Right ventricle myocardium inferior (tissue), 1 donor: ENCODE data around the gene HOGA1. TPM values are rescaled to one million over a fixed set of nuclear protein-coding genes. Genes with fewer than 3 reads are reported as not detected.
"Not testable (repeated sequence)": the region's sequence is repeated elsewhere in the genome, so short reads cannot be mapped to it uniquely, and the experiment has no call there.

Source experiments
- ATAC-seq: fragments of 200-7000 bp; cut with Tn5 transposase; one replicate; pipeline ENCODE4 v1.9.1; 2020; ENCODE audit warnings: mild to moderate bottlenecking, moderate library complexity
- DNase-seq: peaks from one replicate; pipeline ENCODE4 v3.0.0; 2021; ENCODE audit errors: missing footprints
- intact Hi-C: fragments of 100-400 bp; cut with DNase I; formaldehyde crosslinking; loops from one replicate; pipeline ENCODE4 v1.11.0; 2022
- total RNA-seq: library from RNA; stranded (reverse); fragmentation: NEBNext Ultra II Directional; extraction: Animal tissue kit (Norgen Biotek cat#: 25700); gene quantifications from one replicate; pipeline ENCODE4 v1.2.1, GENCODE V29; 2021
- donor health status: DM: no; HTN: yes; CAD: no; lungs with severe emphysema.

Gene HOGA1
- total RNA-seq, 1 donor from 2014 or later, result 15.6 TPM

DNA sequence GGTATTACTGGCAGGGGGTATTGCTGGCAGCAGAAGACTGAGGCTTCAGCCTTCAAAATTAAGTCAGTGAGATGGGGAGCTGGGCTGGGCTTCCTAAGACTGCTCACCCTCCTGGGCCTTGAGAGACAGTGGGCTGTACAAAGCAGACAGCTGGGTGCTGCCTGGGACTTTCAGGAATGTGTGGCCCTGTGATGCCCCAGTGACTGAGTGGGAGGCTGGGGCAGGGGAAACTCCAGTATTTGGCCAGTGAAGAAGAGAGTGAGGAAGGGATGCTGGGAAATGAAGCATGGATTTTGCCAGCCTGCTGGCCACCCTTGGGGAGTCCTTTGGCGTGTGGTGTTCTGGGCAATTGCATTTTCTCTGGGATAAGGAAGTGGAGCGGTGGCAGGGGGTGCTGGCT lies 11.2 kb upstream of the HOGA1 start:
- DNase-seq (peak; percentile 14), ATAC-seq (no peak)
- intact Hi-C loops, result no loop called here

DNA sequence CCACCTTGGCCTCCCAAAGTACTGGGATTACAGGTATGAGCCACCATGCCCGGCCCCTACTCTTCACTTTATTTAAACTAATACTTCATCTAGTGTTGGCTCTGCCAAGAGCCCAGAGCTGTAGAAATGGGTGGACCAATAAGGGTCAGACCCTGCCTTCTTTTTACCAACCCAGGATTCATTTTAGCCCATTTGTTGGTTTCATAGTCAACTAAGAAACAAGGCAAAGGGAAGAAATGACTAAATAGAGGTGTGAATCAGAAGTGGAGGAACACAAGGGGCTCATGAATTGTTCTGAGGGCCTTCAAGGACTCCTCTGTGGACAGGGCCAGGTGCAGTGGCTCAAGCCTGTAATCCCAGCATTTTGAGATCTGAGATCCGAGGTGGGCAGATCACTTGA lies 10.5 kb upstream of the HOGA1 start:
- intact Hi-C loops, result no loop called here
- ATAC-seq, result no peak
- DNase-seq, result no peak

DNA sequence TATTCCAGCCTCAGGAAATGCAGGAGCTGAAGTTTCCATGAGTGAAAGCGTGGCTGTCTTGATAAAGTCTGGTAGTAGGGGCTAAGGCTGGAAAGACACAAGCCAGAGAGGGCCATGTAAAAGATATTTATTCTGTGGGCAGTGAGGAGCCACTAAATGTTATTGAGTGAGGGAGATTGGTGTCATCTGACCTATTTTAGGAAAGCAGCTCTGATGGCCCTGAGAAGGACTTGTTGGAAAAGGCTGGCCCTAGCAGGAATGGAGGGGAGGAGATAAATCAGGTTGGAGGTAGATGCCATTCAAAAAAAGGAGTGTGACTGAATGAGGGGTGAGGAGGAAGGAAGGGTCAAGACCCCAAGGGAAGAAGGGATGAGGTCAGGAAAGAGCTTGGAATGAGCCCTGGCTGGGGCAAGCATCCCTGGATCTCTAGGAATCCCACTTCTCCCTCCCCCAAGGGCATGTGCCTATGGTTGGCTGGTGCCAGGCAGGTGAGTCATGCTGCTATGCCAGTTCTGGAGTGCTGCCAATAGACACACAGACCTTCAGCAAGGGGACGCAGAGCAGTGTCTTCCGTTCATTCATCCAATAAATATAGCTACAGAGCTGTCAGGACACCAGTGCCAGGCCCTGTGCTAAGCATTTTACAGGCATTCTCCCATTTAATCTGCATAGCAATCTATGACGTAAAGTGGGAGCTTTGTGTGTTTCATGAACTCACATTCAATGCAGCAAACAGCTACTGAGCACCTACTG lies 9.6 kb upstream of the HOGA1 start:
- ATAC-seq (peak; percentile 62), DNase-seq (no peak)
- intact Hi-C loops, result no loop called here

DNA sequence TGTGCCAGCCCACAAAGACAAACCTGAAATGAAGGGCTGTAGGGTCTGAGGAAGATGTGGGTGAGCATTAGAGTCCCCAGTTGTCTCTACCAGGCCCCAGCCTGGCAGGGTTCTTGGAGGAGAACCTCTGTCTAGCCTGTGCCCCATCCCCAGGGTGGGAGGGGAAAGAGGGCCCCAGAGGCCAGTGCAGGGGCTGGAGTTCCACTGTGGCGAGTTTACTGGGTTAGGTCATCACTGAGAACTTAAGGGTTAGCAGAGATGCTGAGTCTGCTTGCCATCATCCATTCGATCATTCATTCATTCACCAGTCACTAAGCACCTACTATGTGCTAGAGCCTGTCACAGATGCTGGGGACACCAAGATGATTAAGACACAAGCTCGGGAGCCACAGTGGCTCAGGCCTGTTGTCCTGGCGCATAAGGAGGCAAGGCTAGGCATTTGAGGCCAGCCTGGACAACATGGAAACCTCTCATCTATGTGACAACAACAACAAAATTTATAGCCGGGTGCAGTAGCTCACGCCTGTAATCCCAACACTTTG lies 9.0 kb upstream of the HOGA1 start:
- intact Hi-C loops, result no loop called here
- peak; percentile 43 for DNase-seq

DNA sequence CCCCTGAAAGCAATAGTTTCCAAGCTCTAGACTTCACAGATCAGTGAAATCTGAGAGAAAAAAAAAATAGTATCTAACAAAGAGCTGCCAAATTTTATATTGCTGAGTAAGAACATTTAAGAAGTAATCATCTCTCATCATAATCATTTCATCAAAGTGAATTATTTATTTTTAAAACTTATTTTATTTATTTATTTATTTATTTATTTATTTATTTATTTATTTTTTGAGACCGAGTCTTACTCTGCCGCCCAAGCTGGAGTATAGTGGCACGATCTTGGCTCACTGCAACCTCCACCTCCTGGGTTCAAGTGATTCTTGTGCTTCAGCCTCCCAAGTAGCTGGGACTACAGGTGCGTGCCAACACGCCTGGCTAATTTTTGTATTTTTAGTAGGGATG lies 7.7 kb upstream of the HOGA1 start:
- ATAC-seq, intact Hi-C loops, DNase-seq: not testable (repeated sequence)

More for the DNA sequence above, 9.0 kb upstream of the HOGA1 start:
- no peak for ATAC-seq

DNA sequence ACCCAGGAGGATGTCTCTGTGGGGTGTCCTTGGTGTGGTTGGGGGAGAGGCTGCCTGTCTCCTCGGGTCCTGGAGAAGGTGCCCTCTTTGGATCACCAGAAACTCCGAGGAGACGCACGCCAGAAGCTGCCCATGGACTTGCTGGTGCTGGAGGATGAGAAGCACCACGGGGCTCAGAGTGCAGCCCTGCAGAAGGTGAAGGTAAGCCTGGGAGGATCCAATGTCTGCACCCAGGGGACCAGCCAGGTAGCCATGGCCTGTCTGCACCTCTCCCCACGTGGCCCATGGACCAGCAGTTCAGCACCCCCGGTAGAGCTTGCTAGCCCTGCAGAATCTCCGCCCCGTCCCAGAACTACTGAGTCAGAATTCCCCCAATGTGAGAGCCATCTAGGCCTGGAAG lies 6.5 kb upstream of the HOGA1 start:
- DNase-seq (no peak), ATAC-seq (no peak)
- intact Hi-C loops, result no loop called here

DNA sequence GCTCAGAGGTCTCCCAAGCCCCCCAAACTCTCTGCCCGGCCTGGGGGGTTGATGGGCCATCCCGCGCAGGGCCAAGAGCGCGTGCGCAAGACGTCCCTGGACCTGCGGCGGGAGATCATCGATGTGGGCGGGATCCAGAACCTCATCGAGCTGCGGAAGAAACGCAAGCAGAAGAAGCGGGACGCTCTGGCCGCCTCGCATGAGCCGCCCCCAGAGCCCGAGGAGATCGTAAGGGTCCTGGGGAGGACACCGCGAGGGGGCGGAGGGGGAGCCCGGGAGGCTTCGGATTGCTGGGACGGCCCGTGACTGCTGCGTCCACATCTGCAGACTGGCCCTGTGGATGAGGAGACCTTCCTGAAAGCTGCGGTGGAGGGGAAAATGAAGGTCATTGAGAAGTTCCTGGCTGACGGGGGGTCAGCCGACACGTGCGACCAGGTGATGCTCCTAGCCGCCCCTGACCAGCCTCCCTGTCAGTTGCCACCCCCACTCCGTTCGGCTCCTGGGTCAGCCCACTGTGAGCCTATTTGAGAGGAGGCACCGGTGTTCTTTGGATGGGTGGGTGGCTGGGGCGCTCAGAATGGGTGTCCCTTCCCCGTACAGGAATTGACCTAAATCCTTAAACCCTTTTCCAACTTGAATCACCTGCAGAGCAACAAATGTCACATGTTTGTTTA lies 5.9 kb upstream of the HOGA1 start:
- intact Hi-C loops, result no loop called here
- ATAC-seq, result no peak
- no peak for DNase-seq

DNA sequence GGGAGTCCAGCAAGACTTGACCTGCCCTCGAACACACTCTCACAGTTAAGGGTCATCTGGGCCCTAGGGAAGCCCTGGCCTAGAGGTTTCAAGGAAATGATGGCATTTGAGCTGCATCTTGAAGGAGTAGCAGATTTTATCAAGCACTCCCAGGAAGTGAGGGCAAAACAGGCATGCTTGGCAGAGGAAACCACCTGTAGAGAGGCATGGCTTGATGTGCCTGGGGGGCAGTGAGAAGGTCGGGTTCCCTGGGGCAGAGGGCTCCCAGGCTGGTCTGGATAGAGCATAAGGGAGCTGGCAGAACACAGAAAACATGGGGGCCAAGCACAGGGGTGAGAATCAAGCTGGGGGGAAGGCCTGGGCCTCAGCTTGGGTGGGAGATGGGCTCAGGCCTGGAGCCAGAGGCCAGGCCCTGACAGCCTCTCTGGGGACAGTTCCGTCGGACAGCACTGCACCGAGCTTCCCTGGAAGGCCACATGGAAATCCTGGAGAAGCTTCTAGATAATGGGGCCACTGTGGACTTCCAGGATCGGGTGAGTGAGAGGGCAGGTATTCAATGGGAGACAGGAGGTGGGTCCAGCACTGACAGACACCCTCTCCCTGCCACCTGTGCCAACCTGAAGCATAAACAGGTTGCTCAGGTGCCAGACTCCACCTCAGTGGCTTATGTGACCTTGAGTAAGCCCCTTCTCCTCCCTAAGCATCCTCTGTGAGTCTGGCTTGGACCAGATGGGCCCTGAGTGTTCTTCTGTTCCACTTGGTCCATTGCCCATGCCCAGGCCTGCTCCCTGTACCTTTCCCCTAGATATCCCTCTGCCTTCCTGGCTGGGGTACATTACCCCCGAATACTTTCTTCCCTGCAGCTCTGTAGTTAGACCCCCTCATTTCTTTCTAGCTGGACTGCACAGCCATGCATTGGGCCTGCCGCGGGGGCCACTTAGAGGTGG lies 3.5 kb upstream of the HOGA1 start:
- no peak for ATAC-seq
- no peak for DNase-seq
- intact Hi-C loops, result no loop called here

DNA sequence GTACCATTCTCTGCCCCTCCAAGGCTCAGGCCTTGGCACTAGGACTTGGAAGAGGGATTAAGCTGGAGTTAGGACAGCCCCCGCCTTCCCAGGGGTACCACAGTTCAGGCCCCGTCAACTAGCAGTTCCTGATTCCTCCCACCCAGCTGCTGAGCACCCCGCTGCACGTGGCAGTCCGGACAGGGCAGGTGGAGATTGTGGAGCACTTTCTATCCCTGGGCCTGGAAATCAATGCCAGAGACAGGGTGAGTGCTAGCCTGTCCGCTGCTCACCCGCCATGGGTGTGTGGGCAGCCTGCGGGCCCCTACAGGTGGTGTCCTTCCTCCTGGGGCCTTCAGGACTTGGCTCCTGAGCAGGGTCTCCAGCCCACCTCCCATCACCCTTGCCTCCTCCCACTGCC lies 2.0 kb upstream of the HOGA1 start:
- intact Hi-C loops, result no loop called here
- no peak for DNase-seq
- ATAC-seq, result no peak

DNA sequence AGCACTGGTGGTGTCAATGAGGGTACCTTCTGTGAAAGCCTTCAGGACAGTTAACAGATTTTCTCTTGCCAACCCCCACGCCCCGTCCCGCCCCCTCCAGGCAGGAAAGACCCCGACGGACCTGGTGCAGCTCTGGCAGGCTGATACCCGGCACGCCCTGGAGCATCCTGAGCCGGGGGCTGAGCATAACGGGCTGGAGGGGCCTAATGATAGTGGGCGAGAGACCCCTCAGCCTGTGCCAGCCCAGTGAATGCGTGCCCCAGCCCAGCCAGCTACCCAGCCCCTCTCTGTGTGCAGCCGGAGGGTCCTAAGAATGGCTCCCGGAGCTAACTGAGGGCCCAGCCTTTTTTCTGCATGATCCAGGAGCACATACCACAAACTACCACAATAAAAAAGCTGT lies 713 bp upstream of the HOGA1 start:
- DNase-seq (no peak), ATAC-seq (no peak)
- intact Hi-C loops, result no loop called here

DNA sequence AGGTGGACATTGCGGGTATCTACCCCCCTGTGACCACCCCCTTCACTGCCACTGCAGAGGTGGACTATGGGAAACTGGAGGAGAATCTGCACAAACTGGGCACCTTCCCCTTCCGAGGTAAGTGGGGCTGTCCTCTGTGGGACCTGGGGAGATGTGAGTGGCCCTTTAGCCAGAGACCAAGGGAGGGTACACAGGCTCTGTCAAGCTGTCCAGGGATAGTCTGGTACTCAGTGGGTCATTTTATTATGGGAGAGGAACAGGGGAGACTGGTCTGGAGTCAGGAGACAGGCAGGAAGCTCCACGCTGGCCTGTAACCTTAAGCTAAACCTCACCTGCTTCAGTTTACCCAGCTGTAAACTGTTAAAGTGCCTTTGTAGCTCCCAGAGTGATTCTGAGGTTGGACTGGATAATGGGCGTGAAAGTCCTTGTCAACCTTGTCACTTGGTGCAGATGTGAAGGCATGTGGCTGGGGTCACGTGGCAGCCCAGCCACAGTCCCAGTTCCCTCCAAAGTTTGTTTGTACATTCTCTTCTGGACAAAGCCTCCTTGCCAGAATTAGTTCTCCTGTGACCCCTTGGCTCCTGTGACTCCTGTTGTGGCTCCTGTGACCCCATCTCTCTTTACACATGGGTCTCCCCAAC lies 729 bp downstream of the HOGA1 start:
- ATAC-seq (peak; percentile 51), DNase-seq (no peak)

DNA sequence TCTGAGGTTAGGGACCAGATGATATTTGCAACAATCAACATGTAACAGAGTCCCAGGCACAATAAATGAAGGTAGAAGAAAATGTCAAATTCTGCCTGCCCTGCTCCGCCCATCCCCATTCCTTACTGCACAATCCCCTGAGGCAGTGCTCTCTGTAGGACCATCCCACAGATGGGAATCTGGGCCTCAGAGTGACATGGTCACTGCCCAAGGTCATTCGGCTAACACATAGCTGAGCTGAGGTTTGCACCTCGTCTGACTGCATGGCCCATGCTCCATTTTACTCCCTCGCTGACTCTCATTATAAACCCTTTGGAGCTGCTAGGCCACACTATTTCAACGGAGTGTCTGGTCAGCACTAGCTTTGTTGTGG lies 1.2 kb downstream of the HOGA1 start:
- DNase-seq (no peak), ATAC-seq (no peak)
- intact Hi-C loops, result loop anchor here (1.0 kb wide), 1 partner anchor 24 kb away; no protein-coding TSS in a partner anchor

More for the DNA sequence above, 729 bp downstream of the HOGA1 start:
- intact Hi-C loops, result loop anchor here (1.0 kb wide), 2 partner anchors 11 to 24 kb away; no protein-coding TSS in a partner anchor

DNA sequence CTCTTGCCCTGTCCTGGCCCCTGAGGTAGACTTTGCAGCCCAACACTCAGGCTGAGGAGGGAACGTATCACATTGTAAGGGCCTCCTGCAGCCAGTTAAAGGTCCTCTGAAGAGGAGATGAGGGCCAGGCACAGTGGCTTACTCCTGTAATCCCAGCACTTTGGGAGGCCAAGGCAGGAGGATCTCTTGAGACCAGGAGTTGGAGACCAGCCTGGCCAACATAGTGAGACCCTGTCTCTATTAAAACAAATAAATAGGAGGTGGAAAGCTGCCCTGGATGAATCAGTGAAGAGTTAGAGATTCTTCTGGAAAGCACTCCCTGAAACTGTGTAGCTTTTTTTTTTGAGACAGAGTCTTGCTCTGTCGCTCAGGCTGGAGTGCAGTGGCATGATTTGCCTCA lies 3.0 kb downstream of the HOGA1 start:
- no peak for ATAC-seq
- intact Hi-C loops, result no loop called here
- DNase-seq, result no peak

DNA sequence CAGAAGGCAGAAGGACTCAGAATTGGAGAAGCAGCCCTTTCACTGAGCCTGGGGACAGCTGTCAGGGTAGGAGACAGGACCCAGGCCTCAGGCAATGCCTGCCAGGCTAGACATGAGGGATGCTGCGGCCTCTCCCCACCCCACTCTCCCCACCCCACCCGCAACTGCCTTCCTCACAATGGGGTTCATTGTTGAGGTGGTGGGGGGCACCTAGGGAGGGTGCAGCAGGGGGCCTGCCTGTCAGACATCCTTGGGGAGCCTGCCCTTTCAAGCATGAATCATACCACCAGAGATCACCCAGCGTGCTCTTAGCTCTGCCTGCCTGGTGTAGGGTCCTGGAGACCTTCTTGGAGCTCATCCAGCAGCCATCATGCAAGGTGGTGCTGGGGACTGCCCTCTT lies 5.3 kb downstream of the HOGA1 start, which contains the start of gene C10orf62:
Gene C10orf62, plus strand, starts transcription at position 243 of the 400 bp plus-strand sequence. CDS start 177 bp downstream, outside the sequence.
- intact Hi-C loops, result no loop called here
- no peak for ATAC-seq
- DNase-seq, result no peak

DNA sequence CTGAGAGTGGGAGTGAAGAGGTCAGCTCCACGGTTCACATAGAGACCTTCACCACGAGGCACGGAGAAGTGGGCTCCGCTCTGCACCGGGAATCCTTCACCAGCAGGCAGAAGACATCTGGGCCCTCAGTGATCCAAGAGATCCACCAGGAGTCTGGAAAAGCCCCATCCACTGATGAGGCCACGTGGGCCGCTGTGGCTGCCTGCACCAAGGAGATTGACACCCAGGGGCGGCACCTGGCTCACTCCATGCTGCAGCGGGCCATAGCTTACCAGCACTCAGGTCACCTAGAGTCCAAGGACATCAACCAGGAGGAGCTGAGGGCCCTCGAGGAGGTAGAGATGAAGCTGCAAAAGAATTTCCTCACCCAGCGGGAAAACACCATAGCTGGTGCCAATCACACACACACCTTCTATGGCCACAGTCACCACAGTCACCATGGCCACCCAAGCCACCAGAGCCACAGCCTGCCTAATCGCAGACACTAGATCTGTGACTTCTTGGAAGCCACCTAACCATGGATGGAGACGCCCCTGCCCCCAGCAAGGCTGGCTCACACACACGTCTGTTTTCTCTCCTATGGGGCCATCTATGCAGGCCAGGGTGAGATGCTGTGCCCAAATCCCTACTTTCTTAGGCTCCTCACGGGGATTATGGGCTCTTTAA lies 6.0 kb downstream of the HOGA1 start:
- no peak for DNase-seq
- ATAC-seq, result no peak
- intact Hi-C loops, result no loop called here

DNA sequence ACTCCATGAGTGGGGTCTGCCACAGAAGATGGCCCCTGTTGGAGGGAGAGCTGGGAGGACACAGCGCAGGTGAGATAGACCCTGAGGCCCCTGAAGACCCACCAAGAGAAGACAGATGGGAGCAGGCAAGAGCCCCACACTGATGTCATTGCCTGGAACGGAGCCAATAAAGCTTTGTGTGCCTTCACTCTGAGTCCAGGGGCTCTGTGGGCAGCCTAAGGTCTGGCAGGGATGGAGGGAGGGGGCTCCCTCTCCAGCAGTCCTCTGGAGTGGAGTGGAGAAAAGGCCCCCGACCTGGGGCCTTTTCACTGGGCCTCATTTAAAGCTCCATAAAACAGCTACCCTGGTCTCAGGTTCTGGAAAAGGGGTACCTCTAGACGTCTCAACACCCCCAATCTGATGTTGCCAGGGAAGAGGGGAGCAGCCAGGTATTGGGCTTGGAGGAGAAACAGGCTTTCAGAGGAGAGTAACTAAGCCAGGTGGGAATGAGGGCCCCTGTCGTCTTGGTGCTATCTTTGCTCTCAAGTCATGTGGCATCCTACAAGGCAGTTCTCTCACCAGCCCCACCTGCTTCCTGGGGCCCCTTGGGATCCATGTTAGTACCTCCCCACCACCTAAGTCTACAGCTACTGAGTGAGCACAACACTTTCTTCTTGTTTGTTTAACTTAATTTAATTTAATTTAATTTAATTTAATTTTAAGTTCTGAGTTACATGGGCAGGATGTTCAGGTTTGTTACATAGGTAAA lies 6.7 kb downstream of the HOGA1 start:
- DNase-seq (no peak), ATAC-seq (no peak)
- intact Hi-C loops, result no loop called here

DNA sequence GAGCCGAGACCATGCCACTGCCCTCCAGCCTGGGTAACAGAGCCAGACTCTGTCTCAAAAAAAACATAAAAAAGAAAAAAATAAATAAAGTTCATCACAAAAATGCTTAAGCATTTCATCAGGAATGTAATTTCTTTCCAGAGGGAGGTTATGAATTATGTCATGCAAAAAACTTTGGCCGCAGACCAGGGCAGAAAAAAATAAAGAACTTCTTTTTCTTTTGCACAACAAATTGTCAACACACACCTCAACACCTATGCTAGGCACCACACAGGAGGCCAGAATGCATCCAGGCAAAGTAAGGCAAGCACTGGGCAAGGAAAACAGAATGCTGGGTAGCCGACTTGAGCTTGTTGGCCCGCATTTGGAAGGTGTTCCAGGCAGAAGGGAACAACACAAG lies 9.2 kb downstream of the HOGA1 start:
- DNase-seq, result no peak
- ATAC-seq, result no peak
- intact Hi-C loops, result no loop called here
